Astrocyte of the cerebellum (primary cell): ENCODE results near the gene SAP30L.

Experiments
- DNase-seq: peaks from one replicate; pipeline ENCODE4 v3.0.0-alpha.2; 2011; ENCODE audit warnings: low read depth
- H3K4me3 ChIP-seq: 2 replicates; pipeline ENCODE4 v1.5.1; 2011; ENCODE audit warnings: mild to moderate bottlenecking, low read depth, low read length, moderate library complexity
- CTCF ChIP-seq: IDR thresholded peaks from 2 replicates; pipeline ENCODE4 v1.5.1; 2012; ENCODE audit warnings: low read length, low read depth, moderate library complexity, mild to moderate bottlenecking; ENCODE audit errors: missing control alignments
- in situ Hi-C: cut with HindIII; loops from 2 replicates; pipeline ENCODE4 v1.10.0; 2017; ENCODE audit warnings: low sequenced_read_pairs

SAP30L gene

GRCh38 chr5:154409230-154409840 is 36.5 kb upstream of the SAP30L start:
- no peak overlapping the region for H3K4me3 ChIP-seq
- in situ Hi-C loops, result no loop called here
- no peak for TF ChIP-seq CTCF
- DNase-seq, result no peak

- TF ChIP-seq CTCF, result no peak
- in situ Hi-C loops, result no loop called here
- H3K4me3 ChIP-seq, result no peak overlapping the region
- DNase-seq, result no peak
Observed at GRCh38 chr5:154410008-154410407, 35.8 kb upstream of the SAP30L start.

- H3K4me3 ChIP-seq, result no peak overlapping the region
- in situ Hi-C loops, result no loop called here
- no peak for DNase-seq
- no peak for TF ChIP-seq CTCF
Observed at GRCh38 chr5:154410786-154411185, 35.0 kb upstream of the SAP30L start.

DNA sequence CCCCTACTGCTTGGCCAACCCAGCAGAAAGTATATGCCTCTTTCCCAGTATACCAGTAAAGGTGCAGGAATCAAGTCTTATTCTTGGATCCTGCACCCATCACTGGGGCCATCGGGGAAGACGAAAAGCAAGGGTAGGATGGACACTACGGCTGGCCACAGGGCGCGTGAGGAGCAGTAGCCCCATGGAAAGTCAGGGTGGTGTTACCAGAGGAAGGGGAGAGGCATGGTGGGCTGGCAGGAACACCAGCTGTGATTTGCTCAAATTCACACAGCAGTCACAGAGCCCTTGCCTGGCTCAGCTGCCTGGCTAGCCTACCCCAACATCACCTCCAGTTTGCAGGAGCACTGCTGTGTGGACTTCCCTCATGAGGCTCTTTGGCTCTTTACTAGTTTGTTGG is 34.5 kb upstream of the SAP30L start:
- H3K4me3 ChIP-seq, result no peak overlapping the region
- in situ Hi-C loops, result no loop called here
- no peak for DNase-seq
- no peak for TF ChIP-seq CTCF

DNA sequence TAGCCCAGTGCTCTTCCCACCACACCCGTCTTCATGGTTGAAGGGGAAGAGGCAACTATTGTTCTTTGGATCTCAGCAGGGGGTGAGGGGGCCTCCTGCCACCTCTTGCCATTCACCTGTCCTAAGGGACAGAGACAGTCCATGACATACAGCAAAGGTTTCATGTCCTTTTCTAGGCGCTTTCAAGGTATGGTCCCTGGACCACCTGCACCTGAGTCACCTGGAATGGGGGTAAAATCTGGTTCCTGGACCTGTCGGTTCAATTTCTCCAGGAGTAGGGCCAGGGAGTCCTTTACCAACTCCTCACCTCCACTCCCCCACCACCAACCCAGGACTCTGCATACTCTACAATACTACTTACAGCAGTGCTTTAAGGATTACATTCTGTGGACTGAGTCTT is 33.5 kb upstream of the SAP30L start:
- DNase-seq, result no peak
- no peak for TF ChIP-seq CTCF
- in situ Hi-C loops, result no loop called here
- no peak overlapping the region for H3K4me3 ChIP-seq

DNA sequence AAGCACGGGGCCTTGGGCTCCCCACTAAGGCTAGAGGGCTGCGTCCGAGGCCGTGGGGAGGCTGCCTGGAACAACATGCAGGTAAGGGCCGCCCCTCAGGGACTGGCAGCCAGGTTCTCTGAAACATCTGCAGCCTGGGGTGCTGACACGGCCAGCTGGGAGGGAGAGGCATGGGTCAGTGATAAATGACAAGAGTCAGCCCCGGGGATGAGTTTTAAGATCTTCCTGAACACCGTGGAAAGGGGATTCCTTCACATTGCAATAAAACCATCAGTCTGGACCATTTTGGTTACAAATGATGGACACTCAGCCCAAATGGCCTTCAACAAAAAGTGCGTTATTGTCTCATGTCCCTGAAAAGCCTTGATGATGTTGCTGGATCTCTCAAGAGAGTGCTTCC is 32.9 kb upstream of the SAP30L start:
- H3K4me3 ChIP-seq, result no peak overlapping the region
- in situ Hi-C loops, result no loop called here
- DNase-seq, result no peak
- no peak for TF ChIP-seq CTCF
